HG03097 (cell line): ENCODE data around the gene ZFP36.

Experiments used
- ATAC-seq: cut with Tn5 transposase; IDR thresholded peaks from one replicate; pipeline ENCODE4 v1.9.1; 2021; ENCODE audit not compliant: unreplicated experiment, low FRiP score

ZFP36 gene

GRCh38 chr19:39403331-39404312, 3.0 kb upstream of the ZFP36 start:
- no peak for ATAC-seq

- no peak for ATAC-seq
These were observed 1.2 kb upstream of the ZFP36 start for GRCh38 chr19:39405261-39405957.

- no peak for ATAC-seq
These were observed 540 bp upstream of the ZFP36 start for GRCh38 chr19:39405958-39406655.

GRCh38 chr19:39407410-39407659, 688 bp downstream of the ZFP36 start:
- ATAC-seq = no peak

GRCh38 chr19:39407660-39408391, 1.2 kb downstream of the ZFP36 start:
- no peak for ATAC-seq

- ATAC-seq = no peak
These were observed 2.0 kb downstream of the ZFP36 start for GRCh38 chr19:39408392-39409207.

- ATAC-seq = no peak
These were observed 2.8 kb downstream of the ZFP36 start for GRCh38 chr19:39409208-39410016.

- no peak for ATAC-seq
These were observed 3.6 kb downstream of the ZFP36 start for GRCh38 chr19:39410017-39410830.

GRCh38 chr19:39410831-39411080, 4.1 kb downstream of the ZFP36 start:
- no peak for ATAC-seq

GRCh38 chr19:39411081-39411831, 4.6 kb downstream of the ZFP36 start:
- no peak for ATAC-seq

- ATAC-seq = peak; percentile 24
These were observed 5.1 kb downstream of the ZFP36 start for GRCh38 chr19:39411832-39412099.

- peak; percentile 59 for ATAC-seq
These were observed 5.6 kb downstream of the ZFP36 start, which contains the start of gene PLEKHG2 for GRCh38 chr19:39412100-39412866. PLEKHG2 (plus strand) TSS chr19:39412669; CDS start chr19:39414087, 1,418 bp downstream.

GRCh38 chr19:39412867-39413271, 6.2 kb downstream of the ZFP36 start:
- no peak for ATAC-seq

GRCh38 chr19:39413272-39413910, 6.7 kb downstream of the ZFP36 start:
- no peak for ATAC-seq

- no peak for ATAC-seq
These were observed 7.4 kb downstream of the ZFP36 start for GRCh38 chr19:39413911-39414608.
